ENCODE results near the gene ST6GALNAC2.

The ST6GALNAC2 gene

GRCh38 chr17:76556765-76557367 is 28.8 kb downstream of the ST6GALNAC2 start:
- DNase-seq (ENCODE audit: low read depth in 1 of 2, low spot score in 1 of 2): peak in 1 of 2 donors; percentile 34

DNA sequence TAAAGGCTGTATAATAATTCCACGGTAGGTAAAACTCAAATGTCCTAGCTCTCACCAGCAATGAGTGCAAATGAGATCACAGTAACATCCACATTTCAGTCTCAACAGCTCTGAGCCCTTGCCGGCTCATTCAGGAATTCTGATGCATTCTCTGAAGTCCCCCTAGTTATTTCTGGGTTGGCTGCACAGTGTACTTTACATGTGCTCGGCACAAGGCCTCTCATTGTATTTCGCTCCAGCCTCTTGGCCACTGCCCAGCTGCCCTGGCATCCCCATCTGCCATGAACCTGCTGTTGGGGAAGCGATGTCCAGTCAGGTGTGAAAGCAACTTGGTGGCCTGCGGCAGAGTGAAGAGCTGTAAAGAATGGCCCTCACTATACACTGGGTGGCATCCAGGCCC is 31.5 kb downstream of the ST6GALNAC2 start:
- DNase-seq (ENCODE audit: low read depth in 1 of 2, low spot score in 1 of 2): no peak

DNA sequence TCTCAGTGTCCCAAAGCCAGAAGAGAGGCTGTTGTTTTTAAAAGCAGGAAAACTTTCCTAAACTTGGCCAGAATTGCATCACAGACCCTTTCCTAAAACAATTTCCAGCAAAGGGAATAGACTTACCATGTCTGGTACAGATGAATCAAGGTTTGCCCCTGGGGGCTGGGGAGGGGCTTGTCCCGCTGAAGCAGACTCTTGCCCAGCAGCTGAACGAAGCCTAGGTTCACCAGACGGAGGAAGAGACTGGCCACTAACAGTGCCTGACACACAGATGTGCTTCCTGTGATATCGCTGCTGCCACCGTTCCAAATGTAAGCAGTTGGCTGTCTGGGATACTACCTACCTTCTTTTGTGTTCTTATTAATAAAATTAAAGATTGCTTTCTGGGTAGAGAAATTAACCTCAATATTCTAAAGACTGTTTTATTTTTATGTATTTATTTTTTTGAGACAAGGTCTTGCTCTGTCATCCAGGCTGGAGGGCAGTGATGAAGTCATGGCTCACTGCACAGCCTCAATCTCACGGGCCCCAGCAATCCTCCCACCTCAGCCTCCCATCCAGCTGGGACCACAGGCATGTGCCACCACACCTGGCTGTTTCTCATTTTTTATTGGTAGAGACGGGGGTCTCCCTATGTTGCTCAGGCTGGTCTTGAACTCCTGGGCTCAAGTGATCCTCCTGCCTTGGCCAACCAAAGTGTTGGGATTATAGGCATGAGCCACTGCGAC is 32.3 kb downstream of the ST6GALNAC2 start:
- no peak for DNase-seq (ENCODE audit: low read depth in 1 of 2, low spot score in 1 of 2)

GRCh38 chr17:76551685-76552084 is 34.0 kb downstream of the ST6GALNAC2 start:
- DNase-seq (ENCODE audit: low read depth in 1 of 2, low spot score in 1 of 2): no peak

- no peak for DNase-seq (ENCODE audit: low read depth in 1 of 2, low spot score in 1 of 2)
Measured at GRCh38 chr17:76550712-76551615, 34.7 kb downstream of the ST6GALNAC2 start.

- DNase-seq (ENCODE audit: low read depth in 1 of 2, low spot score in 1 of 2): no peak
Measured at GRCh38 chr17:76549539-76549938, 36.1 kb downstream of the ST6GALNAC2 start.

DNA sequence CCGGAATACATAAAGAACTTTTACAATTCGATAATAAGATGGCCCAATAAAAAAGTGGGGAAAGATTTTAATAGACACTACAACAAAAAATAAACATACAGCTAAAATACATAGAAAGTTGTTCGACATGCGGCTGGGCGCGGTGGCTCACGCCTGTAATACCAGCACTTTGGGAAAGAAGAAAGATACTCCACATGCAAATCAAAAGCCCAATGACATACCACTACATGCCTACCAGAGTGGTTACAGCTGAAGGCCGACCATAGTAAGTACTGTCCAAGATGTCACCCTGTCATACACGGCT is 36.5 kb downstream of the ST6GALNAC2 start:
- no peak for DNase-seq (ENCODE audit: low read depth in 1 of 2, low spot score in 1 of 2)

GRCh38 chr17:76548378-76549214 is 37.1 kb downstream of the ST6GALNAC2 start:
- no peak for DNase-seq (ENCODE audit: low read depth in 1 of 2, low spot score in 1 of 2)

DNA sequence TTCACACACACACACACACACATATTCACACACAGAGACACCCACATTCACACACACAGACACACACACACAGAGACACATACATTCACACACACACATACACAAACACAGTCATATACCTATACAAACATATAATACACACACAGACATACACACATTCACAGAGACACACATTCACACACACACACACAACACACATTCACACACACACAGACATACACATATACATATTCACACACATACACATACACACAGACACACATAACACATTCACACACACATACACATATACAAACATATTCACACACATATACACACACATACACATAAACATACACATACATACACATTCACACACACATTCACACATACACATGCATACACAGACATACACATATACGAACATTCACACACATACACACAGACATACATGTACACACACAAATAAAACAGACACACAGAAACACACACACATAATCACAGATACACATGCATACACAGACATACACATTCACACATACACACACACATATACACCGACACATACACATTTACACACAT is 37.9 kb downstream of the ST6GALNAC2 start:
- DNase-seq (ENCODE audit: low read depth in 1 of 2, low spot score in 1 of 2): no peak

DNA sequence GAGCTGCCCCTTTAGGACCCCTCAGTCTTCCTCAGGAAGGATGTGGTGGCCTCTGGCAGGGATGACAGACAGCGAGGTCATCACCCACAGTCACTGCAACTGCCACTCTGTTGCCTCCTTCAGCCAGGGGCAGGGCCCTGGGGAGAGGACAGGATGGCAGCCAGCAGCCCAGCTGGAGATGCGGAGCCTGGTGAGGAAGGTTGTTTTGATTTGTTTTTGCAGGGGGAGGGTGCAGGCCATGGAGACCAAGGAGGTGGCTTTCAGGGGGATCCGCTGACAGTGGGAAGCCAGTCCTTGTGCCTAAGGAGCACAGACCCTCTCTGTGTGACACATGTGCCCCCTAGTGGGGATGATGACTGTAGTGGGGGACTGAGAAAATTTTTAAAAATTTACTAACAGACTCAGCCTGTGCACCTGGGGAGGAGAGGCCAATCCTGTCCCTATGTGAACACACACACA is 38.4 kb downstream of the ST6GALNAC2 start:
- DNase-seq (ENCODE audit: low read depth in 1 of 2, low spot score in 1 of 2): no peak

DNA sequence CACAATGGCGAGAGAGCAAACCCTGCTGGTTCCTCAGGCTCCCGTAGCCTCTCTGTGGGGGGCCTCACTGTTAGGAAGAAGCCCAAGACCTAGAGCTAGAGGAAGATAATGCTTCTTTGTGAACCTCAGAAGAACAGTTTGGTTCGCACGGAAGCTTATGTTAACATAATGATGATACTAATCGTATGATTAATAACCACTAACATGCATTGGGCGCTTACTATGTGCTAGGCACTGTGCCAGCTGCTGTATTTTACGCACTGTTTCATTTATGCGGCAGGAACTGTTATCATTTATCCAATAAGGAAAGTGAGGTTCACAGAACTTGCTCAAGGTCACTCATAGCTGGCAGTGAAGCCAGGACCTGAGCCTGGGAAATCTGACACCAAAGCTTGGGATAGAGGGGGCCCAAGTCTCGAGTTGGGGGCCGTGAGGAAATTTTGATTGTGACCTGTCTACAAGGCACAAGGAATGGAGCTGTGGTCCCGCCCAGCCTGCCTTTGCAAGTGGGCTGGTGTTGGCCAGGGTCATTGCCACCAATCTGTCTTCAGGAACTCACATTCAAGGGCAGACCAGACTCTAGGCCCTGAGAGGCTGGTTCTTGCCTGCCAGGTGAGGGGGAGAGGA is 39.0 kb downstream of the ST6GALNAC2 start:
- DNase-seq (ENCODE audit: low read depth in 1 of 2, low spot score in 1 of 2): no peak

- DNase-seq (ENCODE audit: low read depth in 1 of 2, low spot score in 1 of 2): no peak
Measured at GRCh38 chr17:76545918-76546555, 39.6 kb downstream of the ST6GALNAC2 start.

DNA sequence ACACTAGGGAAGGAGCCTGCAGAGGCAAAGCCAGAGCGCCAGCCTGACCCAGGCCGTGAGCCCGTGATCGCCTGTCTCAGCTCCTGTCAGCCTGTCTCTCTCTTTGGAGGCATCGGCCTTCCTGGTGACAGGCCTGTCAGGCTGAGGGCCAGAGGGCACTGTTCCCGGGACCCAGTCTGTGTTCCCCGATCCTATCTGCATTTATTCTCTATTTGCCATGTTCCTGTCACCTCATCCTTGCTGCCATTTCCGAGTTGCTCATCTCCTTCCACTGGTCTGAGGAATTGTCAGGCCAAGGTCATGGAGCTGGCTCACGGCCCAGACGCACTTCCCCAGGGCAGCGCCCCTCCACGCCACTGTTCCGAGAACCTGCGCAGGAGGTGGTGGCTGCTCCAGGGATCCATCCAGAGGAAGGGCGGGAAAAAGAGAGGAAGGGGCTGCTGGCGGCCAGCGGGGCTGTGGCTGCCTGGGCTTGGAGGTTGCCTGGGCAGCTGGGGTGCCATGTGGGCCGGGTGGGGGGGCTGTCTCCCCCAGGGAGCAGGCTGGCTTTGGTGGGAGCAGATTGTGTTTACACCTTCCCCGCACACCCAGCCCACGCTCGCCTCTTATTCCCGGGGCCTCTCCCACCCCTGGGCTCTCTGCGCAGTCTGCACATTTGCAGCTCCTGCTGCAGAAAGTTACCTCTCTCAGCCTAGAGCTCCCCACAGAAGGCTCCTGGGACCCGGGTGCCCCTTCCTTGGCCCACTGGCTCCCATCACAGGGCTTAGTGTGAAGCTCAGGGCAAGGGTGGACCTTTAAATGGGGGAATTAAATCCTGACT is 40.9 kb downstream of the ST6GALNAC2 start:
- no peak for DNase-seq (ENCODE audit: low read depth in 1 of 2, low spot score in 1 of 2)

GRCh38 chr17:76543826-76544545 is 41.7 kb downstream of the ST6GALNAC2 start:
- no peak for DNase-seq (ENCODE audit: low read depth in 1 of 2, low spot score in 1 of 2)

DNA sequence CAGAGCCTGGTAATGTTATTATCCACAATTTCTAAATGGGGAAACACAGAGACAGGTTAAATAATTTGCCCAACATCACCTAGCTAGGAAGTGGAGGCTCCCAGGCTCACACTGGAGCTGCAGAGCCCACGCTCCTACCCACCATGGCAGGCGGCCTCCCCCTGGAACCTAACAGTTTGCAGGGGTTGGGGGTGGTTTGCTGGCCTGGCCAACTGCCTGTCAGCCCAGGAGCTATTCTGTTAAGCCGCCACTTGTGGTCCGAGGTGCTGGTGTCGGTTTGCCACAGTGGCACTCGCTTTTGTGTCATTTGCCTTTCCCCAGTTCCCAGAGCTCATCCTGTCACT is 42.2 kb downstream of the ST6GALNAC2 start:
- DNase-seq (ENCODE audit: low read depth in 1 of 2, low spot score in 1 of 2): no peak

GRCh38 chr17:76542984-76543383 is 42.7 kb downstream of the ST6GALNAC2 start:
- no peak for DNase-seq (ENCODE audit: low read depth in 1 of 2, low spot score in 1 of 2)

DNA sequence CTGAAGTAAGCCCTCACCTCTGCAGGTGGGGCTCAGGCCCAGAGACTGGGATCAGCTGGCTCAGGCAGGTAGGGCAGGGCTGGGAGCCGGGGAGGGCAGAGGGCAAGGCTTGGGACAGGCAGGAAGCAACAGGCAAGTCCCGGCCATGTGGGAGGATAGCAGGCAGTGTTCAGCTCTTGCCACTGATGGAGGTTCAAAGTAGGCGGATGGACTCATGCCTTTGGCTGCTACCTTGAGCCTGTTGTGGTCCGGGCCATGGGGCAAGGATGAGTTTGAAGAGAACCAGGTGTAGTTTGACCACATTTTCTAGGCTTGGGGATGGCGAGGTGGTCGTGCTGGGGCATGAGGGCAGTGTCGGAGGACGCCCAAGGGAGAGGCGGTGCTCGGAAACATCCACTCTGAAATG is 43.1 kb downstream of the ST6GALNAC2 start:
- no peak for DNase-seq (ENCODE audit: low read depth in 1 of 2, low spot score in 1 of 2)

GRCh38 chr17:76541739-76542454 is 43.8 kb downstream of the ST6GALNAC2 start:
- no peak for DNase-seq (ENCODE audit: low read depth in 1 of 2, low spot score in 1 of 2)

Data from activated T-helper 1 cell treated with anti-CD3 and anti-CD28 coated beads, Interleukin-2, amount 50 U/mL, for 16 hours (primary cell).